ENCODE data around the gene SLC35F3. TPM values are rescaled to one million over a fixed set of nuclear protein-coding genes. Genes with fewer than 3 reads are reported as not detected.

SLC35F3 gene
- total and polyA plus RNA-seq, 4 donors = 3.5 to 13.5 (median 11.9) TPM

DNA sequence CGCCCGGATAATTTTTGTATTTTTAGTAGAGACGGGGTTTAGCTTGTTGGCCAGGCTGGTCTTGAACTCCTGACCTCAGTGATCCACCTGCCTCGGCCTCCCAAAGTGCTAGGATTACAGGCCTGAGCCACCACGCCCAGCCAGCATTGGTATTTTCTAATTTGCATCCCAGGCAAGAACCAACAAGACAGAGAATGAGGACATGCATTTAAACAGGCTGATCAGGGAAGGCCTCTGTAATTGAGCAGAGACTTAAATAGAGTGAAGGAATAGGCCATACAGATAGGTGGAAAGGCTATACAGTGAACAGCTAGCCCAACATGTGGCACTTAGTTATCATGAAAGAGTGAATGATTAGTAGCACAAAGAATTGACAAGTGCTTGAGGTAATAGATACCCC lies 230.4 kb downstream of the SLC35F3 start:
- Histone ChIP-seq H3K27ac (ENCODE audit: low read depth, low read length) (no peak overlapping the region), H3K36me3 (ENCODE audit: control insufficient read depth, insufficient read depth, low read length) (no peaks in the 10 kb centered on the region), H3K4me3 (ENCODE audit: low read depth, low read length) (no peak overlapping the region), H3K9me3 (ENCODE audit: control insufficient read depth, insufficient read depth, low read length) (no peaks in the 10 kb centered on the region), H3K27me3 (ENCODE audit: control insufficient read depth, insufficient read depth, low read length) (no peaks in the 10 kb centered on the region), H3K4me1 (ENCODE audit: control insufficient read depth, insufficient read depth, low read length) (no peaks in the 10 kb centered on the region)
- whole genome bisulfite sequencing (ENCODE audit: insufficient coverage) = 91% methylated on average over 5 of the region's 5 CpGs
- no peak for DNase-seq (ENCODE audit: low read depth in 4 of 6, low spot score in 6 of 6)

DNA sequence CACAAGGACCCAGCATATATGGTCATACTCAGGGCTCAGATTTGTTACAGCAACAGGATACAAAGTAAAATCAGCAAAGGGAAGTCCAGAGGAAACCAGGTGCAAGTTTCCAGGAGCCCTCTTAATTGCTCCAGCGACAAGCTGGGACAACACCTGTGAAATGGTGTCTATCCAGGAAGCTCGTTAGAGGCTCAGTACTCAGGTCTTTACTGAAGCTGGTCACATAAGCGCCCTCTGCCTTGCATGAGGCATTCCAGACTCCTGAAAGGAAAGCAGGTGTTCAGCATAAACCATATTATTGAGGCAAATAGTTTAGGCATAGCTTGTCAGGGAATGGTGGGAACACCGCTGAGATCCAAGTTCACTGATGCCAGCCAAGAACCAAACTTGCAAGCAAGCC lies 231.0 kb downstream of the SLC35F3 start:
- Histone ChIP-seq H3K36me3 (ENCODE audit: control insufficient read depth, insufficient read depth, low read length) (no peaks in the 10 kb centered on the region), H3K27ac (ENCODE audit: low read depth, low read length) (no peak overlapping the region), H3K4me3 (ENCODE audit: low read depth, low read length) (no peak overlapping the region), H3K27me3 (ENCODE audit: control insufficient read depth, insufficient read depth, low read length) (no peaks in the 10 kb centered on the region), H3K9me3 (ENCODE audit: control insufficient read depth, insufficient read depth, low read length) (no peaks in the 10 kb centered on the region), H3K4me1 (ENCODE audit: control insufficient read depth, insufficient read depth, low read length) (no peaks in the 10 kb centered on the region)
- WGBS (ENCODE audit: insufficient coverage) = 50% methylated on average over 4 of the region's 4 CpGs
- DNase-seq (ENCODE audit: low read depth in 4 of 6, low spot score in 6 of 6) = peak in 1 of 6 donors; percentile 26

DNA sequence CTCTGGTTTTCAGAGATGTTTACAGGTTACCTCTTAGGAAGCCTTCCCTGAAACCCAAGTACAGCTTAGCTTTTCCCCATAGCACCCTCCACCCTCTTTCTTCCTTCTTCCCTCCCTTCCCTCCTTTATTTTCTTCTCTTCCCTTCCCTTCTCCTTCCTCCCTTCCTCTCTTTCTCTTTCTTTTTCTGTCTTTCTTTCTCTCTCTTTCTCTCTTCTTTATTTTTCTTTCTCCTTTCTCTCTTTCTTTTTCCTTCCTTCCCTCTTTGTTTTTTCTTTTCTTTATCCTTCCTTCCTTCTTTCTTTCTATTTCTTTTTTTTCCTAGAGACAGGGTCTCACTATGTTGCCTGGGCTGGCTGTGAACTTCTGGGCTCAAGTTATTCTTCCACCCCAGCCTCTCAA lies 231.6 kb downstream of the SLC35F3 start:
- Histone ChIP-seq H3K9me3 (ENCODE audit: control insufficient read depth, insufficient read depth, low read length) (no peaks in the 10 kb centered on the region), H3K36me3 (ENCODE audit: control insufficient read depth, insufficient read depth, low read length) (no peaks in the 10 kb centered on the region), H3K27ac (ENCODE audit: low read depth, low read length) (no peak overlapping the region), H3K4me1 (ENCODE audit: control insufficient read depth, insufficient read depth, low read length) (no peaks in the 10 kb centered on the region), H3K4me3 (ENCODE audit: low read depth, low read length) (no peak overlapping the region), H3K27me3 (ENCODE audit: control insufficient read depth, insufficient read depth, low read length) (no peaks in the 10 kb centered on the region)
- no peak for DNase-seq (ENCODE audit: low read depth in 4 of 6, low spot score in 6 of 6)

DNA sequence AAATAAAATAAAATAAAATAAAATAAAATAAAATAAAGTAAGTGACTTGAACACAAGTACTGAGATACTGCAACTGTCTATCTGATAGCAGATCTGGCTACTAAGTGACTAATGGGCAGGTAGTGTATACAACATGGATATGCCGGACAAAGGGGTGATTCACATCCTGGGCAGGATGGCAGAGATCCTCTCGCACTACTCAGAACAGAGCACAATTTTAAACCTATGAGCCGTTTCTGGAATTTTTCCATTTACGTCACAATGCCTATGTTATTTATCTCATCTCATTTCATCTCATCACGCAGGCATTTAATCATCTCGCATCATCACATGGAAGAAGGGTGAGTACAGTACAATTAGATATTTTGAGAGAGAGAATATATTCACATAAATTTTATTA lies 235.5 kb downstream of the SLC35F3 start:
- no peaks in the 10 kb centered on the region for H3K27me3 ChIP-seq (ENCODE audit: control insufficient read depth, insufficient read depth, low read length)
- H3K4me3 ChIP-seq (ENCODE audit: low read depth, low read length) = no peak overlapping the region
- 100% methylated on average over 2 of the region's 6 CpGs for WGBS (ENCODE audit: insufficient coverage)
- H3K27ac ChIP-seq (ENCODE audit: low read depth, low read length) = no peak overlapping the region
- no peaks in the 10 kb centered on the region for H3K36me3 ChIP-seq (ENCODE audit: control insufficient read depth, insufficient read depth, low read length)
- no peaks in the 10 kb centered on the region for H3K4me1 ChIP-seq (ENCODE audit: control insufficient read depth, insufficient read depth, low read length)
- no peaks in the 10 kb centered on the region for H3K9me3 ChIP-seq (ENCODE audit: control insufficient read depth, insufficient read depth, low read length)
- DNase-seq (ENCODE audit: low read depth in 4 of 6, low spot score in 6 of 6) = no peak

DNA sequence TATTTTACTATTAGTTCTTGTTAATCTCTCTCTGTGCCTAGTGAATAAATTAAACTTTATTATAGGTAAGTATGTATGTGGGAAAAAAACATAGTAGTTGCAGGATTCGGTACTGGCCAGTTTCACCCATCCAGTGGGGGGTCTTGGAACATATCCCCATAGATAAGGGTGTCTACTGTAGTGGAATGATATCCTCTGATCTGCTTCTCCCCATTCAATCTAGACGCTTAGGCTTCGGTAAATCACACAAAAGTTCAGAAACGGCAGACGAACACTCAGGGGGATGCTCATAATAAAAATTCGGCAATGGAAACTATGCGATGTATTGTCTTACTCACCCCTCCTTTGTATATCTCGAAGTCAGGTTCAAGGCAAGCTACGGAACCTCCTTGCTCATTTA lies 235.9 kb downstream of the SLC35F3 start:
- 100% methylated on average over 1 of the region's 9 CpGs for WGBS (ENCODE audit: insufficient coverage)
- H3K27me3 ChIP-seq (ENCODE audit: control insufficient read depth, insufficient read depth, low read length) = no peaks in the 10 kb centered on the region
- no peaks in the 10 kb centered on the region for H3K9me3 ChIP-seq (ENCODE audit: control insufficient read depth, insufficient read depth, low read length)
- H3K4me3 ChIP-seq (ENCODE audit: low read depth, low read length) = no peak overlapping the region
- H3K36me3 ChIP-seq (ENCODE audit: control insufficient read depth, insufficient read depth, low read length) = no peaks in the 10 kb centered on the region
- no peaks in the 10 kb centered on the region for H3K4me1 ChIP-seq (ENCODE audit: control insufficient read depth, insufficient read depth, low read length)
- DNase-seq (ENCODE audit: low read depth in 4 of 6, low spot score in 6 of 6) = no peak
- H3K27ac ChIP-seq (ENCODE audit: low read depth, low read length) = no peak overlapping the region

DNA sequence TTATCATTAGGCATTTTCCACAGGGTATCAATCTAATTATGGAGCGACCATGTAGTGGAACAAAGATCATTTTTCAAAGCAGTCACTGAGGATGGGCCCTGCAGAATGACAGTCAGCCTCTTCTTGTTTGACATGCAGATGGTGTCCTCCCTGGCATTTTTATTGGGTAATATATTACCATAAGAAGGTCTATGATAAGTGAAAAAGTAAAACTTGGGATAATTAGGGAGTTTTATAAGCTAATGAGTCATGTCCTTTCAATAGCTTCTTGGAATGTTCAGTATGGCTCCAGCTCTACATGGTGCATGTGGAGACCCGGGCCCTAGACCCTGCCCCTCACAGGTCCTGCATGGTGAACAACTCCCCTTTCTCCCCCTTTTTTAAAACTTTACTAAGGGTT lies 236.5 kb downstream of the SLC35F3 start:
- H3K27ac ChIP-seq (ENCODE audit: low read depth, low read length) = no peak overlapping the region
- DNase-seq (ENCODE audit: low read depth in 4 of 6, low spot score in 6 of 6) = no peak
- WGBS (ENCODE audit: insufficient coverage) = 83% methylated on average over 1 of the region's 2 CpGs

DNA sequence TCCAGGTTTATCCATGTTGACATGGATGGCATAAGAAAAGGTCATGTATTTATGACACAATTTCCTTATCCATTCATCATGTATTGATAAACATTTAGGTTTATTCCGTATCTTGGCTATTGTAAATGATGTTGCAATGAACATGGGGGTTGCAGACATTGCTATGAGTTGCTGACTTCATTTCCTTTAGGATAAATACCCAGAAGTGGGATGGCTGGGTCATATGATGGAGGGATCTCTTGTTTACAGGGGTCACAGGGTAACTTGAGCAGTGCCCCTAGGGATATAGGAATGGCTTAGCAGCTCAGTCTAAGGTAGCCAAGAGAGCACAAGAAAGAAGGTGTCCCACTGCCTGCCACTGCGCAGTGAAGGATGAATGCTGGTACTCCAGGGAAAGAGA lies 239.2 kb downstream of the SLC35F3 start:
- WGBS (ENCODE audit: insufficient coverage) = 100% methylated on average over 1 of the region's 2 CpGs
- Histone ChIP-seq H3K9me3 (ENCODE audit: control insufficient read depth, insufficient read depth, low read length) (no peaks in the 10 kb centered on the region), H3K4me1 (ENCODE audit: control insufficient read depth, insufficient read depth, low read length) (no peaks in the 10 kb centered on the region)

More for the DNA sequence above, 236.5 kb downstream of the SLC35F3 start:
- Histone ChIP-seq H3K4me3 (ENCODE audit: low read depth, low read length) (no peak overlapping the region), H3K27me3 (ENCODE audit: control insufficient read depth, insufficient read depth, low read length) (no peaks in the 10 kb centered on the region), H3K9me3 (ENCODE audit: control insufficient read depth, insufficient read depth, low read length) (no peaks in the 10 kb centered on the region), H3K4me1 (ENCODE audit: control insufficient read depth, insufficient read depth, low read length) (no peaks in the 10 kb centered on the region), H3K36me3 (ENCODE audit: control insufficient read depth, insufficient read depth, low read length) (no peaks in the 10 kb centered on the region)

DNA sequence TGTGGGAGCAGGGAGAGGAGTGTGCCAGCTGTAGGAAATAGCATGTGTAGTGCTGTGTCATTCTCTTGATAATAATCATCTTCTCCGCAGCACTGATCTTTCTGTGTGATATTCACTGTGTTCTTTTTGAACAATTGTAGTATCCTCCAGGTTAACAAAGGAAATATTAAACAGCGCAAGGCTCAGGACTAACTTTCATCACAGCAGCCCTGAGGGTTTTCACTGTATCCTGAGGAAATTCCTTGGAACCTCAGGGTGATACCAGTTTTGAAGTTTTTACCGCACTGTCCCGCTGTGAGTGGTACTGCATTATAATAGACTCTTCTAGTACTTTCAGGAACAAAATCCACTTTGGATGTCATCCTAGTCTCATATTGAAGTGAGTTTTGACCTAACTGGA lies 240.4 kb downstream of the SLC35F3 start:
- Histone ChIP-seq H3K4me3 (ENCODE audit: low read depth, low read length) (no peak overlapping the region), H3K36me3 (ENCODE audit: control insufficient read depth, insufficient read depth, low read length) (no peaks in the 10 kb centered on the region), H3K27ac (ENCODE audit: low read depth, low read length) (no peak overlapping the region), H3K9me3 (ENCODE audit: control insufficient read depth, insufficient read depth, low read length) (no peaks in the 10 kb centered on the region), H3K27me3 (ENCODE audit: control insufficient read depth, insufficient read depth, low read length) (no peaks in the 10 kb centered on the region), H3K4me1 (ENCODE audit: control insufficient read depth, insufficient read depth, low read length) (no peaks in the 10 kb centered on the region)
- DNase-seq (ENCODE audit: low read depth in 4 of 6, low spot score in 6 of 6) = no peak
- no CpG with 5 or more reads among the region's 4 CpGs for WGBS (ENCODE audit: insufficient coverage)

More for the DNA sequence above, 239.2 kb downstream of the SLC35F3 start:
- DNase-seq (ENCODE audit: low read depth in 4 of 6, low spot score in 6 of 6) = no peak
- no peak overlapping the region for H3K27ac ChIP-seq (ENCODE audit: low read depth, low read length)
- no peak overlapping the region for H3K4me3 ChIP-seq (ENCODE audit: low read depth, low read length)
- no peaks in the 10 kb centered on the region for H3K27me3 ChIP-seq (ENCODE audit: control insufficient read depth, insufficient read depth, low read length)
- no peaks in the 10 kb centered on the region for H3K36me3 ChIP-seq (ENCODE audit: control insufficient read depth, insufficient read depth, low read length)

DNA sequence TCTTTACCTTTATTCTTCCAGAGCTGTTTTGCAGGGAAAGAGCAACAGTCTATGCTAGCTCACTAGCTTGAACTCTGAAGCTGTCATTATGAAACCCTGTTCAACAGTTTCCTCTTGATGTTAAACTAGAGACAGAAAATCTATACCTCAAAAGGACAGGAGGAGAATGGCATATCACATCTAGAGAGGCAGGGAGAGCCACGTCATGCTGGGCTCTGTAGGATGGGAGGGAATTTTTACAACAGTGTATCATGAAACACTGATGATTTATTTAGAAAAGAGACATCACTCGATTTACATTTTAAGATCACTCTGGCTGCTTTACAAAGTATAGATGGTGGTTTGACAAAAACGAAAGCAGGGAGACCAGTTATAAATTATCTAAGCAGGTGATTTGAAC lies 243.9 kb downstream of the SLC35F3 start:
- no peak overlapping the region for H3K4me3 ChIP-seq (ENCODE audit: low read depth, low read length)
- H3K36me3 ChIP-seq (ENCODE audit: control insufficient read depth, insufficient read depth, low read length) = no peaks in the 10 kb centered on the region
- no peak overlapping the region for H3K27ac ChIP-seq (ENCODE audit: low read depth, low read length)
- H3K27me3 ChIP-seq (ENCODE audit: control insufficient read depth, insufficient read depth, low read length) = no peaks in the 10 kb centered on the region
- H3K4me1 ChIP-seq (ENCODE audit: control insufficient read depth, insufficient read depth, low read length) = no peaks in the 10 kb centered on the region
- no peak for DNase-seq (ENCODE audit: low read depth in 4 of 6, low spot score in 6 of 6)
- H3K9me3 ChIP-seq (ENCODE audit: control insufficient read depth, insufficient read depth, low read length) = no peaks in the 10 kb centered on the region
- WGBS (ENCODE audit: insufficient coverage) = 86% methylated on average over 2 of the region's 3 CpGs

DNA sequence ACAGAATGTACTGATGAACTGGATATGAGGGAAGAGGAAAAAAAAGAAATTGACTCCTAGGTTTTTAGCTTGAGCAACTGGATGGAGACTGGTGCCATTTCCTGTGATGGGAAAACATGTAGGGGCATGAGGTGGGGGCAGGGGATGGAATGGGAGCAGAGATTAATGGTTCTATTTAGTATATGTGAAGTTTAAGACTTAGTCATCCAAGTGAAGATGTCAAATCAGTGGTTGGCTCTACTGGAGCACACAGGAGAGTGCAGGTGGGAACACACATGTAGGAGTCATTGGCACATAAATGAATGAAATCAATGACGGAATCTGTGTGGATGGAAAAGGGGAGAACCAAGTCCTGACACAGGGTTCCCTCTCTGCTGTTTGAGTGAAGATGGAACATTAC lies 244.3 kb downstream of the SLC35F3 start:
- Histone ChIP-seq H3K27ac (ENCODE audit: low read depth, low read length) (no peak overlapping the region), H3K4me3 (ENCODE audit: low read depth, low read length) (no peak overlapping the region), H3K27me3 (ENCODE audit: control insufficient read depth, insufficient read depth, low read length) (no peaks in the 10 kb centered on the region), H3K36me3 (ENCODE audit: control insufficient read depth, insufficient read depth, low read length) (no peaks in the 10 kb centered on the region), H3K4me1 (ENCODE audit: control insufficient read depth, insufficient read depth, low read length) (no peaks in the 10 kb centered on the region), H3K9me3 (ENCODE audit: control insufficient read depth, insufficient read depth, low read length) (no peaks in the 10 kb centered on the region)
- 86% methylated on average over 1 of the region's 1 CpG for WGBS (ENCODE audit: insufficient coverage)
- DNase-seq (ENCODE audit: low read depth in 4 of 6, low spot score in 6 of 6) = no peak
